K562 (cell line): Measurements from ENCODE around the gene KLHL12. TPM values are rescaled to one million over a fixed set of nuclear protein-coding genes. Genes with fewer than 3 reads are reported as not detected.

Experiments
- BCL6 ChIP-seq: fragments of 250-450 bp; sonication (Bioruptor Pico); IDR thresholded peaks from 2 replicates; pipeline ENCODE4 v1.4.0; 2020
- BHLHE40 ChIP-seq: IDR thresholded peaks from 2 replicates; pipeline ENCODE4 v1.6.1; 2011; ENCODE audit warnings: low read length, improper control_type of control experiment
- ELF2 ChIP-seq: fragments of 250-450 bp; sonication (Bioruptor Pico); IDR thresholded peaks from 2 replicates; pipeline ENCODE4 v1.5.0; 2021; ENCODE audit warnings: mild to moderate bottlenecking
- ETV5 ChIP-seq: sonication (generic); formaldehyde crosslinking; IDR thresholded peaks from 2 replicates; pipeline ENCODE4 v1.4.0; 2020; ENCODE audit warnings: low read depth, mild to moderate bottlenecking, missing genetic modification reagents
- ETV6 ChIP-seq, 3 experiments: fragments of 150-350 bp in 1 of 3; sonication (generic) in 1 of 3; formaldehyde crosslinking in 1 of 3; IDR thresholded peaks; 2 replicates each; pipeline versions ENCODE4 v1.6.1 to v1.8.0; 2014 to 2022; ENCODE audit warnings: borderline replicate concordance in 2 of 3, low read depth in 2 of 3, antibody characterized with exemption in 1 of 3, low read length in 1 of 3, mild to moderate bottlenecking in 1 of 3, missing genetic modification reagents in 1 of 3
- EZH2 ChIP-seq: IDR thresholded peaks from 2 replicates; pipeline ENCODE4 v1.6.1; 2012; ENCODE audit warnings: low read depth, mild to moderate bottlenecking, inconsistent platforms, low read length, borderline replicate concordance
- HIVEP1 ChIP-seq: fragments of 250-450 bp; sonication (Bioruptor Pico); IDR thresholded peaks from 2 replicates; pipeline ENCODE4 v1.4.0; 2020; ENCODE audit warnings: mild to moderate bottlenecking
- NCOA1 ChIP-seq: fragments of 450-650 bp; IDR thresholded peaks from 2 replicates; pipeline ENCODE4 v1.6.1; 2016; ENCODE audit warnings: low read depth
- SIN3A ChIP-seq, 2 experiments: fragments of 150-350 bp in 1 of 2; IDR thresholded peaks; 2 replicates each; pipeline ENCODE4 v1.6.1; 2011 to 2016; ENCODE audit warnings: borderline replicate concordance in 2 of 2, low read depth in 2 of 2, low read length in 2 of 2, mild to moderate bottlenecking in 2 of 2, moderate library complexity in 2 of 2; ENCODE audit not compliant: control insufficient read depth in 1 of 2
- SIX5 ChIP-seq, 2 experiments: IDR thresholded peaks; 2 replicates each; pipeline ENCODE4 v1.6.1; 2011; ENCODE audit warnings: low read length in 2 of 2, borderline replicate concordance in 1 of 2, low read depth in 1 of 2, mild to moderate bottlenecking in 1 of 2, moderate library complexity in 1 of 2; ENCODE audit not compliant: insufficient read depth in 1 of 2
- SOX6 ChIP-seq: fragments of 450-650 bp; IDR thresholded peaks from 2 replicates; pipeline ENCODE4 v1.6.1; 2014; ENCODE audit warnings: mild to moderate bottlenecking
- SREBF2 ChIP-seq: sonication (generic); formaldehyde crosslinking; IDR thresholded peaks from 2 replicates; pipeline ENCODE4 v1.4.0; 2020; ENCODE audit warnings: mild to moderate bottlenecking, missing genetic modification reagents
- THRA ChIP-seq: fragments of 450-650 bp; IDR thresholded peaks from 2 replicates; pipeline ENCODE4 v1.6.1; 2017; ENCODE audit warnings: mild to moderate bottlenecking, moderate library complexity
- TRIM24 ChIP-seq, 2 experiments: fragments of 450-650 bp; IDR thresholded peaks; 2 replicates each; pipeline ENCODE4 v1.6.1; 2016
- TSHZ1 ChIP-seq: fragments of 250-450 bp; sonication (Bioruptor Pico); IDR thresholded peaks from 2 replicates; pipeline ENCODE4 v1.4.0; 2020; ENCODE audit warnings: mild to moderate bottlenecking, moderate library complexity
- ZC3H8 ChIP-seq: fragments of 450-650 bp; IDR thresholded peaks from 2 replicates; pipeline ENCODE4 v1.6.1; 2017
- ZNF239 ChIP-seq: fragments of 250-450 bp; sonication (Bioruptor Pico); IDR thresholded peaks from 2 replicates; pipeline ENCODE4 v1.4.0; 2020; ENCODE audit warnings: mild to moderate bottlenecking
- ZNF507 ChIP-seq: conservative IDR thresholded peaks from 2 replicates; pipeline ENCODE4 v1.6.1; 2017; ENCODE audit warnings: missing genetic modification characterization, missing compliant biosample characterization
- ZNF644 ChIP-seq: fragments of 200-800 bp; sonication (Bioruptor generic); IDR thresholded peaks from 2 replicates; pipeline ENCODE4 v1.6.1; 2016; ENCODE audit warnings: low read depth, missing genetic modification characterization, missing compliant biosample characterization
- ZNF695 ChIP-seq: fragments of 450-650 bp; formaldehyde crosslinking; IDR thresholded peaks from 2 replicates; pipeline ENCODE4 v1.4.0; 2020; ENCODE audit warnings: mild to moderate bottlenecking, moderate library complexity
- polyA plus RNA-seq, 8 experiments: library from polyadenylated mRNA; depleted of rRNA in 4 of 8; stranded (reverse) in 5 of 8; unstranded in 3 of 8; fragments of >200 nt; fragmentation: Nextera tagmentation in 2 of 8; fragmentation: Illumina TruSeq in 1 of 8; extraction: Ambion mirVana in 2 of 8; extraction: Trizol in 1 of 8; gene quantifications; 2 replicates each; pipeline versions ENCODE4 v1.2.1 to v1.2.3, GENCODE V29; 2011 to 2014; ENCODE audit warnings: inconsistent platforms in 1 of 8, missing spikeins in 1 of 8
- total RNA-seq, 7 experiments: library from RNA; depleted of rRNA in 6 of 7; stranded (reverse); fragments of >200 nt in 6 of 7; fragmentation: Illumina TruSeq in 2 of 7; extraction: Trizol in 2 of 7; gene quantifications; 2 replicates each; pipeline versions ENCODE4 v1.2.1 to v1.2.3, GENCODE V29; 2011 to 2021; ENCODE audit warnings: low replicate concordance in 1 of 7
- TF ChIP-seq, protein P1 (sequence below): fragments of 450-650 bp; IDR thresholded peaks from 2 replicates; pipeline ENCODE4 v1.7.0; 2016; ENCODE audit warnings: borderline replicate concordance
- TF ChIP-seq, protein P2 (sequence below): sonication (generic); formaldehyde crosslinking; IDR thresholded peaks from 2 replicates; pipeline ENCODE4 v1.8.1; 2023; ENCODE audit warnings: mild to moderate bottlenecking, missing genetic modification reagents, moderate library complexity

KLHL12 gene
- total and polyA plus RNA-seq, 9 of the 15 experiments (the other 6 are each of a cell fraction or from before 2014, with no cell fraction given): 23.1 to 85.1 (median 35.0) TPM

DNA sequence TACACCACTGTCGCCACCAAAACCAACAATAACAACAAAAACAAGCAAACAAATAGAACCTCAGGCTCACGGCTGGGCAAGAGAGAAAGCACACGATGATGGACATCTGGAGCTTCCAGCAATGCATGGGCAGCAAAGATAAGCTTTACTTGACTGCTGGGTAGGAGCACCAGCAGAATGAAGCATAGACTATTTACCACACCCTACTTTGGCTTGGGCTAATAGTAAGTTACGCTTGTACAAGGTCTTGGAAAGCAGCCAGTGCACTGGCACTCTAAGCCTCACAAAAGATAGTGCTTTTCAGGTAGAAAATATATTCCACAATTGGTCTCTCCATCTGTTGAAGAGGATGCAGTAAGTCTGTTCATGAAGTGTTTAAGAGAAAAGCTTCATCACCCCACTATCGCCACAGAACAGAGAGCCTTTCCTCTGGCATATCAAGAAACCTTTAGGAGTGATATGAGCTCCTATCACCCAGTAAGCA lies 17.4 kb upstream of the KLHL12 start (continued):
- TF ChIP-seq, protein P1, sequence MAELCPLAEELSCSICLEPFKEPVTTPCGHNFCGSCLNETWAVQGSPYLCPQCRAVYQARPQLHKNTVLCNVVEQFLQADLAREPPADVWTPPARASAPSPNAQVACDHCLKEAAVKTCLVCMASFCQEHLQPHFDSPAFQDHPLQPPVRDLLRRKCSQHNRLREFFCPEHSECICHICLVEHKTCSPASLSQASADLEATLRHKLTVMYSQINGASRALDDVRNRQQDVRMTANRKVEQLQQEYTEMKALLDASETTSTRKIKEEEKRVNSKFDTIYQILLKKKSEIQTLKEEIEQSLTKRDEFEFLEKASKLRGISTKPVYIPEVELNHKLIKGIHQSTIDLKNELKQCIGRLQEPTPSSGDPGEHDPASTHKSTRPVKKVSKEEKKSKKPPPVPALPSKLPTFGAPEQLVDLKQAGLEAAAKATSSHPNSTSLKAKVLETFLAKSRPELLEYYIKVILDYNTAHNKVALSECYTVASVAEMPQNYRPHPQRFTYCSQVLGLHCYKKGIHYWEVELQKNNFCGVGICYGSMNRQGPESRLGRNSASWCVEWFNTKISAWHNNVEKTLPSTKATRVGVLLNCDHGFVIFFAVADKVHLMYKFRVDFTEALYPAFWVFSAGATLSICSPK: no peak
- peak; percentile 85 for TF ChIP-seq BHLHE40
- no peak for TF ChIP-seq SREBF2 (CRISPR knock-in tag)
- TF ChIP-seq SIX5 (IDR thresholded peaks at IDR 0.05; ENCODE audit: borderline replicate concordance in 1 of 2, insufficient read depth in 1 of 2, low read depth in 1 of 2, low read length in 2 of 2): no peak
- TF ChIP-seq ETV5 (CRISPR knock-in tag): no peak
- no peak for TF ChIP-seq TSHZ1 (CRISPR knock-in tag)
- TF ChIP-seq ZNF239 (CRISPR knock-in tag): no peak
- peak; percentile 70 to 86; a peak in 3 of 4 replicates for TF ChIP-seq TRIM24 (IDR thresholded peaks at IDR 0.05)
- TF ChIP-seq NCOA1: peak; percentile 43; the same call in 1 of the 2 replicates
- TF ChIP-seq ZC3H8: no peak
- no peak for TF ChIP-seq BCL6 (CRISPR knock-in tag)
- TF ChIP-seq SIN3A (IDR thresholded peaks at IDR 0.05; ENCODE audit: borderline replicate concordance in 2 of 2, control insufficient read depth in 1 of 2, low read depth in 2 of 2, low read length in 2 of 2): no peak
- TF ChIP-seq ETV6 (IDR thresholded peaks at IDR 0.05; ENCODE audit: borderline replicate concordance in 1 of 2, low read depth in 2 of 2, low read length in 1 of 2): no peak
- no peak for TF ChIP-seq ETV6 (CRISPR knock-in tag; IDR thresholded peaks at IDR 0.05; ENCODE audit: borderline replicate concordance)
- TF ChIP-seq ZNF507 (tag): no peak
- TF ChIP-seq THRA: no peak
- TF ChIP-seq ZNF695 (CRISPR knock-in tag): no peak
- TF ChIP-seq ZNF644 (tag): 0 out of 2 replicates have a peak, but pooled peaks have one; percentile 54
- peak; percentile 93 for TF ChIP-seq SOX6
- TF ChIP-seq, protein P2, sequence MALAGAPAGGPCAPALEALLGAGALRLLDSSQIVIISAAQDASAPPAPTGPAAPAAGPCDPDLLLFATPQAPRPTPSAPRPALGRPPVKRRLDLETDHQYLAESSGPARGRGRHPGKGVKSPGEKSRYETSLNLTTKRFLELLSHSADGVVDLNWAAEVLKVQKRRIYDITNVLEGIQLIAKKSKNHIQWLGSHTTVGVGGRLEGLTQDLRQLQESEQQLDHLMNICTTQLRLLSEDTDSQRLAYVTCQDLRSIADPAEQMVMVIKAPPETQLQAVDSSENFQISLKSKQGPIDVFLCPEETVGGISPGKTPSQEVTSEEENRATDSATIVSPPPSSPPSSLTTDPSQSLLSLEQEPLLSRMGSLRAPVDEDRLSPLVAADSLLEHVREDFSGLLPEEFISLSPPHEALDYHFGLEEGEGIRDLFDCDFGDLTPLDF (CRISPR knock-in tag): no peak
- TF ChIP-seq ELF2 (CRISPR knock-in tag): no peak
- no peak for TF ChIP-seq EZH2
- no peak for TF ChIP-seq HIVEP1 (CRISPR knock-in tag)
